SK-N-SH (cell line): ENCODE measurements around the gene PRDM13.

ENCODE experiments used
- JUND ChIP-seq: IDR thresholded peaks from 2 replicates; pipeline ENCODE4 v1.4.0; 2012
- RFX5 ChIP-seq: IDR thresholded peaks from 2 replicates; pipeline ENCODE4 v1.6.1; 2012; ENCODE audit warnings: mild to moderate bottlenecking, improper control_type of control experiment, low read length
- TEAD4 ChIP-seq: IDR thresholded peaks from 2 replicates; pipeline ENCODE4 v1.4.0; 2012; ENCODE audit warnings: mild to moderate bottlenecking, borderline replicate concordance; ENCODE audit not compliant: insufficient read depth

- TF ChIP-seq RFX5: no peak
- no peak for TF ChIP-seq TEAD4
- TF ChIP-seq JUND: no peak
Measured at GRCh38 chr6:99590728-99591672, 15.6 kb upstream of the PRDM13 start.
